K562 (cell line): ENCODE data around the gene NHS. TPM values are rescaled to one million over a fixed set of nuclear protein-coding genes. Genes with fewer than 3 reads are reported as not detected.

Experiments
- ATAC-seq: fragments of 200-7000 bp; cut with Tn5 transposase; 3 replicates; pipeline ENCODE4 v1.9.1; 2020; ENCODE audit warnings: moderate library complexity
- BruUV-seq: library from RNA; stranded (reverse); fragments of 400-500 nt; replicated peaks from 2 replicates; lab custom pipeline; 2021; lab: Mats Ljungman, UMichigan
- CTCF ChIA-PET: fragments of 300-600 bp; formaldehyde crosslinking; extraction: SDS; loops from one replicate; lab custom pipeline; 2021; ENCODE audit warnings: low intra/inter-chr PET ratio; lab: Yijun Ruan, JAX
- POLR2A ChIA-PET: fragments of 300-600, 350-650 bp; sonication (Branson Sonifier 250); formaldehyde crosslinking; extraction: SDS; loops from one replicate; lab custom pipeline; 2021; ENCODE audit warnings: antibody characterized with exemption, inconsistent platforms; lab: Yijun Ruan, JAX
- DNase-seq, 4 experiments: peaks; one replicate each; pipeline versions ENCODE4 v3.0.0 to v3.0.0-alpha.2; 2011 to 2018; ENCODE audit warnings: low spot score in 3 of 4, mixed read lengths in 3 of 4; ENCODE audit errors: extremely low read depth in 1 of 4
- FAIRE-seq: peaks from 2 replicates; lab custom pipeline; 2011; peaks lifted over from hg19 to GRCh38; lab: Jason Lieb, UNC
- H2AFZ ChIP-seq: 2 replicates; pipeline ENCODE4 v1.6.0; 2011; ENCODE audit warnings: low read depth, low read length, control low read depth, inconsistent platforms
- H3K27ac ChIP-seq: fragments of 200-600 bp; 3 replicates; pipeline ENCODE4 v1.8.0; 2011; ENCODE audit warnings: low read depth, mild to moderate bottlenecking, control low read depth, inconsistent platforms, low read length, moderate library complexity, mixed read lengths; ENCODE audit errors: extremely low read depth
- H3K27me3 ChIP-seq, 2 experiments: fragments of 300-600 bp in 1 of 2; 2 replicates in 1 of 2; 3 replicates in 1 of 2; pipeline versions ENCODE4 v1.6.0 to v1.8.0; 2011; ENCODE audit warnings: inconsistent platforms in 2 of 2, low read length in 2 of 2, mild to moderate bottlenecking in 1 of 2, mixed read lengths in 1 of 2, moderate library complexity in 1 of 2; ENCODE audit not compliant: control insufficient read depth in 2 of 2, insufficient read depth in 2 of 2
- H3K36me3 ChIP-seq: fragments of 300-600 bp; 3 replicates; pipeline ENCODE4 v1.8.0; 2011; ENCODE audit warnings: mild to moderate bottlenecking, low read length, inconsistent platforms; ENCODE audit not compliant: control insufficient read depth, insufficient read depth
- H3K4me1 ChIP-seq, 2 experiments: fragments of 200-600 bp in 1 of 2; replicated peaks in 1 of 2; 2 replicates in 1 of 2; 3 replicates in 1 of 2; pipeline versions ENCODE4 v1.5.1 to v1.8.0; 2011; ENCODE audit warnings: inconsistent platforms in 2 of 2, low read length in 2 of 2, mild to moderate bottlenecking in 1 of 2, mixed read lengths in 1 of 2, moderate library complexity in 1 of 2; ENCODE audit not compliant: control insufficient read depth in 2 of 2, insufficient read depth in 2 of 2
- H3K4me2 ChIP-seq: 2 replicates; pipeline ENCODE4 v1.6.1; 2011; ENCODE audit warnings: low read length, control low read depth, inconsistent platforms, mixed read lengths; ENCODE audit not compliant: insufficient read depth
- H3K4me3 ChIP-seq: fragments of 200-600 bp; sonication (generic), shearing (Covaris generic); 2 replicates; pipeline ENCODE4 v1.5.1; 2016; ENCODE audit warnings: control low read depth, inconsistent platforms
- H3K79me2 ChIP-seq: fragments of 200-600 bp; 3 replicates; pipeline ENCODE4 v1.8.0; 2011; ENCODE audit warnings: low read length, inconsistent platforms; ENCODE audit not compliant: control insufficient read depth, insufficient read depth
- H3K9ac ChIP-seq, 2 experiments: 2 replicates each; pipeline versions ENCODE4 v1.6.0 to v1.6.1; 2011; ENCODE audit warnings: low read depth in 2 of 2, low read length in 2 of 2, control low read depth in 1 of 2, inconsistent platforms in 1 of 2, mild to moderate bottlenecking in 1 of 2, mixed read lengths in 1 of 2; ENCODE audit not compliant: insufficient read depth in 1 of 2
- H3K9me1 ChIP-seq: one replicate; pipeline ENCODE4 v1.6.0; 2011; ENCODE audit warnings: inconsistent platforms, mild to moderate bottlenecking, low read length, moderate library complexity; ENCODE audit not compliant: control insufficient read depth, insufficient read depth
- H3K9me3 ChIP-seq: replicated peaks from 2 replicates; pipeline ENCODE4 v1.5.1; 2011; ENCODE audit warnings: low read depth, low read length, inconsistent platforms; ENCODE audit not compliant: control insufficient read depth, insufficient read depth
- H4K20me1 ChIP-seq: replicated peaks from 2 replicates; pipeline ENCODE4 v1.6.1; 2011; ENCODE audit warnings: low read length, inconsistent platforms, mixed read lengths; ENCODE audit not compliant: control insufficient read depth, insufficient read depth
- ATF1 ChIP-seq, 2 experiments: fragments of 450-650 bp in 1 of 2; IDR thresholded peaks; 2 replicates each; pipeline ENCODE4 v1.6.1; 2016; ENCODE audit warnings: missing compliant biosample characterization in 1 of 2, missing genetic modification characterization in 1 of 2
- CBX1 ChIP-seq: sonication (generic); IDR thresholded peaks from 2 replicates; pipeline ENCODE4 v1.6.1; 2016; ENCODE audit warnings: antibody characterized with exemption, low read depth, mild to moderate bottlenecking
- CCAR2 ChIP-seq: fragments of 200-400 bp; formaldehyde crosslinking; IDR thresholded peaks from 2 replicates; pipeline ENCODE4 v1.6.1; 2017; ENCODE audit warnings: mild to moderate bottlenecking, low read depth, low read length
- CXXC5 ChIP-seq: fragments of 250-450 bp; sonication (Bioruptor Pico); IDR thresholded peaks from 2 replicates; pipeline ENCODE4 v1.8.0; 2022; ENCODE audit warnings: inconsistent platforms, mild to moderate bottlenecking, moderate library complexity
- KLF10 ChIP-seq: fragments of 250-450 bp; sonication (Bioruptor Pico); IDR thresholded peaks from 2 replicates; pipeline ENCODE4 v1.6.1; 2021; ENCODE audit warnings: matching md5 sums
- LEF1 ChIP-seq: fragments of 450-650 bp; IDR thresholded peaks from 2 replicates; pipeline ENCODE4 v1.6.1; 2016; ENCODE audit warnings: mild to moderate bottlenecking
- PCBP1 ChIP-seq: fragments of 200-400 bp; formaldehyde crosslinking; IDR thresholded peaks from 2 replicates; pipeline ENCODE4 v1.6.1; 2018; ENCODE audit warnings: mild to moderate bottlenecking, low read depth, low read length; ENCODE audit not compliant: poor library complexity, severe bottlenecking
- PYGO2 ChIP-seq: fragments of 450-650 bp; IDR thresholded peaks from 2 replicates; pipeline ENCODE4 v1.6.1; 2016; ENCODE audit warnings: mild to moderate bottlenecking, missing genetic modification characterization, moderate library complexity, missing compliant biosample characterization
- SOX6 ChIP-seq: fragments of 450-650 bp; IDR thresholded peaks from 2 replicates; pipeline ENCODE4 v1.6.1; 2014; ENCODE audit warnings: mild to moderate bottlenecking
- SRF ChIP-seq, 2 experiments: fragments of 250-450, 450-650 bp in 1 of 2; sonication (Bioruptor Pico) in 1 of 2; sonication (generic) in 1 of 2; formaldehyde crosslinking; IDR thresholded peaks; 2 replicates each; pipeline versions ENCODE4 v1.5.0 to v1.5.1; 2020 to 2022; ENCODE audit warnings: mild to moderate bottlenecking in 1 of 2, missing genetic modification reagents in 1 of 2
- SUPT5H ChIP-seq: fragments of 450-650 bp; IDR thresholded peaks from 2 replicates; pipeline ENCODE4 v1.6.1; 2016
- TAL1 ChIP-seq: fragments of 450-650 bp; IDR thresholded peaks from 2 replicates; pipeline ENCODE4 v1.6.1; 2016; ENCODE audit warnings: mild to moderate bottlenecking
- ZC3H8 ChIP-seq: fragments of 450-650 bp; IDR thresholded peaks from 2 replicates; pipeline ENCODE4 v1.6.1; 2017
- ZNF134 ChIP-seq: fragments of 250-450 bp; sonication (Bioruptor Pico); conservative IDR thresholded peaks from 2 replicates; pipeline ENCODE4 v1.4.0; 2020
- ZNF316 ChIP-seq: fragments of 450-650 bp; IDR thresholded peaks from 2 replicates; pipeline ENCODE4 v1.6.1; 2016
- WGBS: fragments of 100-300 bp; shearing (Covaris generic); methylation state at CpG from one replicate; pipeline ENCODE4 v1.1.6; 2016; ENCODE audit warnings: low coverage, mixed read lengths; ENCODE audit not compliant: insufficient coverage; ENCODE audit errors: missing lambda C conversion rate; 5-methylcytosine and 5-hydroxymethylcytosine counted together
- in situ Hi-C: fragments of 300-500 bp; cut with MboI; formaldehyde crosslinking; loops from 4 replicates; pipeline ENCODE4 v1.15.0; 2018; ENCODE audit warnings: inconsistent platforms, mixed read lengths
- intact Hi-C: fragments of 100-400 bp; cut with micrococcal nuclease; formaldehyde crosslinking; loops from 2 replicates; pipeline ENCODE4 v1.14.2; 2022
- polyA plus RNA-seq, 8 experiments: library from polyadenylated mRNA; depleted of rRNA in 4 of 8; stranded (reverse) in 5 of 8; unstranded in 3 of 8; fragments of >200 nt; fragmentation: Nextera tagmentation in 2 of 8; fragmentation: Illumina TruSeq in 1 of 8; extraction: Ambion mirVana in 2 of 8; extraction: Trizol in 1 of 8; gene quantifications; 2 replicates each; pipeline versions ENCODE4 v1.2.1 to v1.2.3, GENCODE V29; 2011 to 2014; ENCODE audit warnings: inconsistent platforms in 1 of 8, missing spikeins in 1 of 8
- total RNA-seq, 7 experiments: library from RNA; depleted of rRNA in 6 of 7; stranded (reverse); fragments of >200 nt in 6 of 7; fragmentation: Illumina TruSeq in 2 of 7; extraction: Trizol in 2 of 7; gene quantifications; 2 replicates each; pipeline versions ENCODE4 v1.2.1 to v1.2.3, GENCODE V29; 2011 to 2021; ENCODE audit warnings: low replicate concordance in 1 of 7
- TF ChIP-seq, protein P1 (sequence below), 2 experiments: fragments of 450-650 bp in 1 of 2; sonication (generic) in 1 of 2; formaldehyde crosslinking; conservative IDR thresholded peaks; 2 replicates each; pipeline versions ENCODE4 v1.4.0 to v1.8.1; 2020 to 2022; ENCODE audit warnings: mild to moderate bottlenecking in 1 of 2, missing genetic modification reagents in 1 of 2
- TF ChIP-seq, protein P2 (sequence below): fragments of 450-650 bp; IDR thresholded peaks from 2 replicates; pipeline ENCODE4 v1.6.1; 2017; ENCODE audit warnings: mild to moderate bottlenecking, moderate library complexity
- TF ChIP-seq, protein P3 (sequence below): sonication (generic); IDR thresholded peaks from 2 replicates; pipeline ENCODE4 v1.6.1; 2016

NHS gene
- total and polyA plus RNA-seq, 9 of the 15 experiments (the other 6 are each of a cell fraction or from before 2014, with no cell fraction given), result 0.02 TPM; not detected in 8

DNA sequence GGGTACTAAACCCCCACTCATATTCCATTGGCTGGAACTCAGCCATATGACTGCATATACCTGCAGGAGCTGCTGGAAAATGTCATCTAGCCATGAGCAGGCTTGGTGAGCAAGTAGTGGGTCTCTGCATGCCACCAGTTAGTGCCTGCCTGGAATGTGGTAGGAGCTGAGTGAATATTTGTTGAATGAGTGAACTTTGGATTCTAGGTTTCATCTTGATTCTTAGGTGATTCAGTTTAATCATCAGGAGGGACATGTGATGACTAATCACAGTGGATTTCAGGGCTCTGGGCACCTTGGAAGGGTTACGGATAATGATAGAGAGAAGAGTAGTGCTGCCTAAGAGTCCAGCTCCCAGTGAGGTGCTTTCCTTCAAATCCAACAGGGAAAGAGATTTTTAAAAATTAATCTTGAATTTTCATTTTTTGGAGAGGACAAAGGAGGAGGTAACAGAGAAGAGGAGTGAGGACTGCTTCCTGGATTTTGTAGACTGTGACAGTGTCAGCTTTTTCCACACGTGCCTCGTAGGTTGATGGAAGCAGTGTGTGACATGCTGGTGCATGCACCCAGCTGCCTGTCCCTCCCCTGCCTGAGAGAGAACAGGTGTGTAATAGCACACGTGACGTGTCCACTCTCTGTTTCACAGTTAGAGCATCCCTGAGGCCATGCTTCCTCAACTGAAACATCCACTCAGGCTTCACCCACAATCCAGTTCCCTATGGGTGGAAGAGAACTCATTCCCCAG lies 30.4 kb downstream of the NHS start (continued):
- no peak for TF ChIP-seq SUPT5H
- no peak for TF ChIP-seq SOX6
- TF ChIP-seq, protein P1, sequence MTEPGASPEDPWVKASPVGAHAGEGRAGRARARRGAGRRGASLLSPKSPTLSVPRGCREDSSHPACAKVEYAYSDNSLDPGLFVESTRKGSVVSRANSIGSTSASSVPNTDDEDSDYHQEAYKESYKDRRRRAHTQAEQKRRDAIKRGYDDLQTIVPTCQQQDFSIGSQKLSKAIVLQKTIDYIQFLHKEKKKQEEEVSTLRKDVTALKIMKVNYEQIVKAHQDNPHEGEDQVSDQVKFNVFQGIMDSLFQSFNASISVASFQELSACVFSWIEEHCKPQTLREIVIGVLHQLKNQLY (CRISPR knock-in tag; conservative IDR thresholded peaks at IDR 0.05), result no peak
- TF ChIP-seq CBX1, result no peak
- TF ChIP-seq ZC3H8, result no peak
- TF ChIP-seq CXXC5, result no peak
- TF ChIP-seq, protein P2, sequence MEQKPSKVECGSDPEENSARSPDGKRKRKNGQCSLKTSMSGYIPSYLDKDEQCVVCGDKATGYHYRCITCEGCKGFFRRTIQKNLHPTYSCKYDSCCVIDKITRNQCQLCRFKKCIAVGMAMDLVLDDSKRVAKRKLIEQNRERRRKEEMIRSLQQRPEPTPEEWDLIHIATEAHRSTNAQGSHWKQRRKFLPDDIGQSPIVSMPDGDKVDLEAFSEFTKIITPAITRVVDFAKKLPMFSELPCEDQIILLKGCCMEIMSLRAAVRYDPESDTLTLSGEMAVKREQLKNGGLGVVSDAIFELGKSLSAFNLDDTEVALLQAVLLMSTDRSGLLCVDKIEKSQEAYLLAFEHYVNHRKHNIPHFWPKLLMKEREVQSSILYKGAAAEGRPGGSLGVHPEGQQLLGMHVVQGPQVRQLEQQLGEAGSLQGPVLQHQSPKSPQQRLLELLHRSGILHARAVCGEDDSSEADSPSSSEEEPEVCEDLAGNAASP, result no peak
- TF ChIP-seq, all 486 proteins: peak for 0

DNA sequence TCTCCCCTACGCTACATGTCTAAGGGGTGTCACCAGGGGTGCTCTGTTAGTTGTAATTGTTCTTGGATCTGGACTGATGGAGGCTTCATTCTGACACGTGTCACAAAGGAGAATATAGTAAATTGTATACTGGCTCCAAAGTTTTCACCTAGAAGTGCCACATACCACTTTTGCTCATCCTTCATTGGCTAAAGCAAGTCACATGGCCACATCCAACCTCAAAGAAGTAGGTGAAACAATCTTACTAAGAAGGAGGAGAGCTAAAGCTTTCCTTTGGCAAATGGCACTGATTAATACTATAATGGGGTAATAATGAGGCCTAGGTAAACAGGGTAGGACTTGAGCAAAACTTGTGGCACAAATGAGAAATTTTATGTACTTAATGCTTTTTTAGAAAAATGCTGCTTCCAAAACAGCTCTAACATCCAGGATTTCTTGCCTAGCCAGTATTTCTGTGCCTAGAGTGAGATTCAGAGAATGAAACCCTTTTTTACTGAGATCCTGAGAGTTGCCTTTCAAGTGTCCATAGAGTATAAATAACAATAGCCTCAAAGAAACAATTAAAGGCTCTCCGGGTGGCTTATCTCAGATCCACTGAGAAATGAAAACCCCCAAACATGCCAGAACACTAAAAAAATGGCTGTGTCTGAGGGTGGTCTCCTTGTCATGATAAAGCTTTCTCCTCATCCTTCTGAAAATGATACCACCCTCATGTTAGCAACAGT lies 34.7 kb downstream of the NHS start:
- Histone ChIP-seq H3K36me3 (no peaks in the 10 kb centered on the region), H3K9ac (no peak overlapping the region), H3K9me3 (no peaks in the 10 kb centered on the region), H3K9me1 (no peaks in the 10 kb centered on the region), H3K79me2 (no peaks in the 10 kb centered on the region), H2AFZ (no peak overlapping the region), H3K27me3 (no peaks in the 10 kb centered on the region), H4K20me1 (no peaks in the 10 kb centered on the region), H3K27ac (no peak overlapping the region), H3K4me1 (no peaks in the 10 kb centered on the region), H3K4me3 (no peak overlapping the region), H3K4me2 (no peak overlapping the region)
- no TSS peak for BruUV-seq
- ChIA-PET CTCF (no interaction called here), POLR2A (no interaction called here)
- FAIRE-seq (no peak), ATAC-seq (no peak), DNase-seq (no peak)
- intact Hi-C loops (no loop called here), in situ Hi-C loops (no loop called here)
- WGBS, result 0% methylated on average over 3 of the region's 3 CpGs
- no peak for TF ChIP-seq CCAR2
- no peak for TF ChIP-seq PCBP1
- TF ChIP-seq KLF10 (CRISPR knock-in tag), result no peak
- TF ChIP-seq LEF1, result no peak
- TF ChIP-seq SRF (CRISPR knock-in tag; IDR thresholded peaks at IDR 0.05), result no peak
- TF ChIP-seq ZNF134 (CRISPR knock-in tag), result no peak
- TF ChIP-seq, protein P3, sequence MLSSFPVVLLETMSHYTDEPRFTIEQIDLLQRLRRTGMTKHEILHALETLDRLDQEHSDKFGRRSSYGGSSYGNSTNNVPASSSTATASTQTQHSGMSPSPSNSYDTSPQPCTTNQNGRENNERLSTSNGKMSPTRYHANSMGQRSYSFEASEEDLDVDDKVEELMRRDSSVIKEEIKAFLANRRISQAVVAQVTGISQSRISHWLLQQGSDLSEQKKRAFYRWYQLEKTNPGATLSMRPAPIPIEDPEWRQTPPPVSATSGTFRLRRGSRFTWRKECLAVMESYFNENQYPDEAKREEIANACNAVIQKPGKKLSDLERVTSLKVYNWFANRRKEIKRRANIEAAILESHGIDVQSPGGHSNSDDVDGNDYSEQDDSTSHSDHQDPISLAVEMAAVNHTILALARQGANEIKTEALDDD, result no peak
- no peak for TF ChIP-seq TAL1
- TF ChIP-seq PYGO2 (tag), result no peak
- no peak for TF ChIP-seq ZNF316
- TF ChIP-seq ATF1 (CRISPR knock-in tag; IDR thresholded peaks at IDR 0.05), result no peak
- TF ChIP-seq ATF1 (tag; IDR thresholded peaks at IDR 0.05), result no peak
